Measurements from ENCODE around the gene HEXIM2. TPM values are rescaled to one million over a fixed set of nuclear protein-coding genes. Genes with fewer than 3 reads are reported as not detected.

HEXIM2 gene
- total and polyA plus RNA-seq, 2 of the 13 experiments (the other 11 are each of a cell fraction or from before 2014, with no cell fraction given) = 27.1 to 32.4 TPM

- TF ChIP-seq ZBTB4 (CRISPR knock-in tag; IDR thresholded peaks at IDR 0.05; ENCODE audit: borderline replicate concordance) = 0 out of 2 replicates have a peak, but pooled peaks have one; percentile 44
- peak; percentile 72 for TF ChIP-seq SPEN (CRISPR knock-in tag; IDR thresholded peaks at IDR 0.05; ENCODE audit: low read depth)
- TF ChIP-seq ZNF256 (CRISPR knock-in tag; conservative IDR thresholded peaks at IDR 0.05) = no peak
- no peak for TF ChIP-seq RELA (CRISPR knock-in tag; IDR thresholded peaks at IDR 0.05)
- no peak for TF ChIP-seq NFE2L1 (CRISPR knock-in tag; IDR thresholded peaks at IDR 0.05; ENCODE audit: borderline replicate concordance)
- no peak for TF ChIP-seq DNMT1 (CRISPR knock-in tag; IDR thresholded peaks at IDR 0.05)
- peak; percentile 66; the same call in 1 of the 2 replicates for TF ChIP-seq ZNF430 (CRISPR knock-in tag; IDR thresholded peaks at IDR 0.05)
- TF ChIP-seq NFRKB (IDR thresholded peaks at IDR 0.05) = no peak
- TF ChIP-seq, protein P1, sequence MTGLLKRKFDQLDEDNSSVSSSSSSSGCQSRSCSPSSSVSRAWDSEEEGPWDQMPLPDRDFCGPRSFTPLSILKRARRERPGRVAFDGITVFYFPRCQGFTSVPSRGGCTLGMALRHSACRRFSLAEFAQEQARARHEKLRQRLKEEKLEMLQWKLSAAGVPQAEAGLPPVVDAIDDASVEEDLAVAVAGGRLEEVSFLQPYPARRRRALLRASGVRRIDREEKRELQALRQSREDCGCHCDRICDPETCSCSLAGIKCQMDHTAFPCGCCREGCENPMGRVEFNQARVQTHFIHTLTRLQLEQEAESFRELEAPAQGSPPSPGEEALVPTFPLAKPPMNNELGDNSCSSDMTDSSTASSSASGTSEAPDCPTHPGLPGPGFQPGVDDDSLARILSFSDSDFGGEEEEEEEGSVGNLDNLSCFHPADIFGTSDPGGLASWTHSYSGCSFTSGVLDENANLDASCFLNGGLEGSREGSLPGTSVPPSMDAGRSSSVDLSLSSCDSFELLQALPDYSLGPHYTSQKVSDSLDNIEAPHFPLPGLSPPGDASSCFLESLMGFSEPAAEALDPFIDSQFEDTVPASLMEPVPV (CRISPR knock-in tag; IDR thresholded peaks at IDR 0.05) = no peak
- no peak for TF ChIP-seq XBP1 (CRISPR knock-in tag; IDR thresholded peaks at IDR 0.05)
- TF ChIP-seq, protein P2, sequence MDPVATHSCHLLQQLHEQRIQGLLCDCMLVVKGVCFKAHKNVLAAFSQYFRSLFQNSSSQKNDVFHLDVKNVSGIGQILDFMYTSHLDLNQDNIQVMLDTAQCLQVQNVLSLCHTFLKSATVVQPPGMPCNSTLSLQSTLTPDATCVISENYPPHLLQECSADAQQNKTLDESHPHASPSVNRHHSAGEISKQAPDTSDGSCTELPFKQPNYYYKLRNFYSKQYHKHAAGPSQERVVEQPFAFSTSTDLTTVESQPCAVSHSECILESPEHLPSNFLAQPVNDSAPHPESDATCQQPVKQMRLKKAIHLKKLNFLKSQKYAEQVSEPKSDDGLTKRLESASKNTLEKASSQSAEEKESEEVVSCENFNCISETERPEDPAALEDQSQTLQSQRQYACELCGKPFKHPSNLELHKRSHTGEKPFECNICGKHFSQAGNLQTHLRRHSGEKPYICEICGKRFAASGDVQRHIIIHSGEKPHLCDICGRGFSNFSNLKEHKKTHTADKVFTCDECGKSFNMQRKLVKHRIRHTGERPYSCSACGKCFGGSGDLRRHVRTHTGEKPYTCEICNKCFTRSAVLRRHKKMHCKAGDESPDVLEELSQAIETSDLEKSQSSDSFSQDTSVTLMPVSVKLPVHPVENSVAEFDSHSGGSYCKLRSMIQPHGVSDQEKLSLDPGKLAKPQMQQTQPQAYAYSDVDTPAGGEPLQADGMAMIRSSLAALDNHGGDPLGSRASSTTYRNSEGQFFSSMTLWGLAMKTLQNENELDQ (CRISPR knock-in tag; IDR thresholded peaks at IDR 0.05; ENCODE audit: borderline replicate concordance) = no peak
- TF ChIP-seq ZFP37 (CRISPR knock-in tag; IDR thresholded peaks at IDR 0.05; ENCODE audit: borderline replicate concordance) = no peak
- TF ChIP-seq TP53 (CRISPR knock-in tag; conservative IDR thresholded peaks at IDR 0.05) = no peak
- TF ChIP-seq MZF1 (CRISPR knock-in tag; IDR thresholded peaks at IDR 0.05; ENCODE audit: borderline replicate concordance) = no peak
- TF ChIP-seq MED13 (CRISPR knock-in tag; IDR thresholded peaks at IDR 0.05) = no peak
- TF ChIP-seq SP2 (CRISPR knock-in tag; IDR thresholded peaks at IDR 0.05) = no peak
These were observed 37.5 kb upstream of the HEXIM2 start (continued) for GRCh38 chr17:45123930-45124796.
